Mesenteric fat pad (tissue), 1 donor: ENCODE measurements around the gene STAT2. TPM values are rescaled to one million over a fixed set of nuclear protein-coding genes. Genes with fewer than 3 reads are reported as not detected.
"Not testable (repeated sequence)": the region's sequence is repeated elsewhere in the genome, so short reads cannot be mapped to it uniquely, and the experiment has no call there.

Experiments used
- DNase-seq: peaks from one replicate; pipeline ENCODE4 v3.0.0-alpha.2; 2020; ENCODE audit warnings: low spot score
- total RNA-seq: library from RNA; stranded (reverse); fragmentation: NEBNext Ultra II Directional; extraction: Animal tissue kit (Norgen Biotek cat#: 25700); gene quantifications from one replicate; pipeline ENCODE4 v1.2.1, GENCODE V29; 2021
- donor health status: DM: yes; HTN: yes; CAD: no.

STAT2 gene
- total RNA-seq, 1 donor from 2014 or later: 216 TPM

GRCh38 chr12:56332512-56333196, 27.3 kb downstream of the STAT2 start:
- no peak for DNase-seq

- no peak for DNase-seq
Measured at GRCh38 chr12:56330936-56331490, 28.9 kb downstream of the STAT2 start.

GRCh38 chr12:56326533-56326932, 33.4 kb downstream of the STAT2 start:
- no peak for DNase-seq

GRCh38 chr12:56326126-56326525, 33.8 kb downstream of the STAT2 start:
- no peak for DNase-seq

- DNase-seq: no peak
Measured at GRCh38 chr12:56324206-56324605, 35.7 kb downstream of the STAT2 start.

- not testable (repeated sequence) for DNase-seq
Measured at GRCh38 chr12:56321610-56322009, 38.3 kb downstream of the STAT2 start.

GRCh38 chr12:56321027-56321426, 38.9 kb downstream of the STAT2 start:
- no peak for DNase-seq

- DNase-seq: no peak
Measured at GRCh38 chr12:56317675-56318074, 42.2 kb downstream of the STAT2 start.

- DNase-seq: peak; percentile 96
Measured at GRCh38 chr12:56315622-56316473, 44.1 kb downstream of the STAT2 start, which contains the start of gene CNPY2. Gene CNPY2, minus strand, starts transcription at chr12:56315988. Its CDS starts 771 bp downstream, at chr12:56315217.

- no peak for DNase-seq
Measured at GRCh38 chr12:56315249-56315621, 44.7 kb downstream of the STAT2 start.

GRCh38 chr12:56311003-56311402, 48.9 kb downstream of the STAT2 start:
- no peak for DNase-seq

GRCh38 chr12:56308714-56309113, 51.2 kb downstream of the STAT2 start:
- no peak for DNase-seq

- DNase-seq: no peak
Measured at GRCh38 chr12:56307221-56307965, 52.5 kb downstream of the STAT2 start.

- DNase-seq: no peak
Measured at GRCh38 chr12:56304872-56305590, 54.9 kb downstream of the STAT2 start.

GRCh38 chr12:56304276-56304675, 55.6 kb downstream of the STAT2 start:
- no peak for DNase-seq

GRCh38 chr12:56300644-56301464, 59.1 kb downstream of the STAT2 start:
- no peak for DNase-seq

GRCh38 chr12:56299853-56300643, 59.9 kb downstream of the STAT2 start, which contains the start of gene CS:
Gene CS, minus strand, starts transcription at chr12:56300330. Its CDS starts 129 bp downstream, at chr12:56300201.
- peak; percentile 100 for DNase-seq

GRCh38 chr12:56299308-56299852, 60.5 kb downstream of the STAT2 start:
- DNase-seq: no peak

GRCh38 chr12:56298828-56299227, 61.1 kb downstream of the STAT2 start:
- DNase-seq: no peak
